ENCODE measurements around the gene SH2D4B. TPM values are rescaled to one million over a fixed set of nuclear protein-coding genes. Genes with fewer than 3 reads are reported as not detected.

Gene SH2D4B
- total RNA-seq, 2 donors from 2014 or later = 0.10 TPM; not detected in 1

GRCh38 chr10:80693565-80693964, 155.9 kb downstream of the SH2D4B start:
- intact Hi-C loops (cut with DNase I) = no loop called here
- no peak for DNase-seq (ENCODE audit: low spot score)

- intact Hi-C loops (cut with DNase I) = no loop called here
- DNase-seq (ENCODE audit: low spot score) = no peak
Measured at GRCh38 chr10:80694930-80695329, 157.2 kb downstream of the SH2D4B start.

Other genes starting within 250 kb of the SH2D4B start
- under 1 TPM in 1 of 2 donors, not detected in 1; 0.37 TPM for gene MAT1A, start 248.2 kb upstream of the SH2D4B start, total RNA-seq
- not detected for gene DYDC1, start 181.1 kb upstream of the SH2D4B start, total RNA-seq
- gene DYDC2, start 181.1 kb upstream of the SH2D4B start, total RNA-seq = not detected
- 10 to 100 TPM; 22.1 to 23.2 TPM for gene PRXL2A, start 129.4 kb upstream of the SH2D4B start, total RNA-seq
- gene TSPAN14, start 83.6 kb upstream of the SH2D4B start, total RNA-seq = 10 to 100 TPM; 56.6 to 57.4 TPM